Measurements from ENCODE around the gene PHACTR2.

DNA sequence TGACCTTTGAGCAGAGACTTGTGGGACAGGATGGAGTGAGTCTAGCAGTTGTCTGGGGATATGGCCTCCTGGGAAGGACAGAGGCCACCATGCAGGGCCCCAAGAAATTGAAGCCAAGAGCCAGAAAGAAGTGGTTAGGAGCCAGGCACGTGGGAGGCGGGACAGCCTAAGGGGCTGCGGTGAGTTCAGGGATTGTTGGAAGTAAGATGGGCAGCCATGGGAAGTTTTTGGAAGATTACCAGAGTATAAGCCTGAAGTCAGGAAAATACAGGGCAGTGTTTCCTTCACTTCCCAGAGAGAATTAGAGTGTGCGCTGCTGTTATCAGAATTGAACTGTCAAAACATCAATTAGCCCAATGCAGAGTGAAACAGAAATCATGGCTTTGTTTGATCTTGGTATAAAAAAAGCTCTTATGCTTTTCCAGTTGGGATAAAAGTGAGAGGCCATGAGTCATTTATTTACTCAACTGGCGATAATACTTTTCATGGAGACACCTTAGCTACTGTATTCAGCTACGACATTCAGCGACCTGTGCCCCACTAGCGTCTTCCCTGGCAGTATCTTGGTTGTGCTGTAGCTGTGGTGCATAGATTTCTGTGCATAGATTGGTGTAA lies 66.9 kb downstream of the PHACTR2 start:
- TF ChIP-seq, protein P1, sequence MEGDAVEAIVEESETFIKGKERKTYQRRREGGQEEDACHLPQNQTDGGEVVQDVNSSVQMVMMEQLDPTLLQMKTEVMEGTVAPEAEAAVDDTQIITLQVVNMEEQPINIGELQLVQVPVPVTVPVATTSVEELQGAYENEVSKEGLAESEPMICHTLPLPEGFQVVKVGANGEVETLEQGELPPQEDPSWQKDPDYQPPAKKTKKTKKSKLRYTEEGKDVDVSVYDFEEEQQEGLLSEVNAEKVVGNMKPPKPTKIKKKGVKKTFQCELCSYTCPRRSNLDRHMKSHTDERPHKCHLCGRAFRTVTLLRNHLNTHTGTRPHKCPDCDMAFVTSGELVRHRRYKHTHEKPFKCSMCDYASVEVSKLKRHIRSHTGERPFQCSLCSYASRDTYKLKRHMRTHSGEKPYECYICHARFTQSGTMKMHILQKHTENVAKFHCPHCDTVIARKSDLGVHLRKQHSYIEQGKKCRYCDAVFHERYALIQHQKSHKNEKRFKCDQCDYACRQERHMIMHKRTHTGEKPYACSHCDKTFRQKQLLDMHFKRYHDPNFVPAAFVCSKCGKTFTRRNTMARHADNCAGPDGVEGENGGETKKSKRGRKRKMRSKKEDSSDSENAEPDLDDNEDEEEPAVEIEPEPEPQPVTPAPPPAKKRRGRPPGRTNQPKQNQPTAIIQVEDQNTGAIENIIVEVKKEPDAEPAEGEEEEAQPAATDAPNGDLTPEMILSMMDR (IDR thresholded peaks at IDR 0.05; ENCODE audit: insufficient read depth, low read depth, low read length), result no peak
- TF ChIP-seq EZH2 (IDR thresholded peaks at IDR 0.05; ENCODE audit: insufficient read depth, low read length), result no peak

All from astrocyte (in vitro differentiated cells and primary cell).